Fibroblast of skin of scalp (primary cell): ENCODE data around the gene PDE11A. TPM values are rescaled to one million over a fixed set of nuclear protein-coding genes. Genes with fewer than 3 reads are reported as not detected.
"Not testable (repeated sequence)": the region's sequence is repeated elsewhere in the genome, so short reads cannot be mapped to it uniquely, and the experiment has no call there.

Experiments
- DNase-seq: peaks from one replicate; pipeline ENCODE4 v3.0.0-alpha.2; 2013
- polyA plus RNA-seq, 2 experiments: library from polyadenylated mRNA; unstranded; fragments of 120-200 nt; gene quantifications; one replicate each; pipeline ENCODE4 v1.2.1, GENCODE V29; 2013; ENCODE audit not compliant: insufficient read length in 2 of 2

Gene PDE11A
- 0.07 TPM for polyA plus RNA-seq (2013, experiment 1 of 2; ENCODE audit: insufficient read length)
- polyA plus RNA-seq (2013, experiment 2 of 2; ENCODE audit: insufficient read length), result 0.17 TPM

DNA sequence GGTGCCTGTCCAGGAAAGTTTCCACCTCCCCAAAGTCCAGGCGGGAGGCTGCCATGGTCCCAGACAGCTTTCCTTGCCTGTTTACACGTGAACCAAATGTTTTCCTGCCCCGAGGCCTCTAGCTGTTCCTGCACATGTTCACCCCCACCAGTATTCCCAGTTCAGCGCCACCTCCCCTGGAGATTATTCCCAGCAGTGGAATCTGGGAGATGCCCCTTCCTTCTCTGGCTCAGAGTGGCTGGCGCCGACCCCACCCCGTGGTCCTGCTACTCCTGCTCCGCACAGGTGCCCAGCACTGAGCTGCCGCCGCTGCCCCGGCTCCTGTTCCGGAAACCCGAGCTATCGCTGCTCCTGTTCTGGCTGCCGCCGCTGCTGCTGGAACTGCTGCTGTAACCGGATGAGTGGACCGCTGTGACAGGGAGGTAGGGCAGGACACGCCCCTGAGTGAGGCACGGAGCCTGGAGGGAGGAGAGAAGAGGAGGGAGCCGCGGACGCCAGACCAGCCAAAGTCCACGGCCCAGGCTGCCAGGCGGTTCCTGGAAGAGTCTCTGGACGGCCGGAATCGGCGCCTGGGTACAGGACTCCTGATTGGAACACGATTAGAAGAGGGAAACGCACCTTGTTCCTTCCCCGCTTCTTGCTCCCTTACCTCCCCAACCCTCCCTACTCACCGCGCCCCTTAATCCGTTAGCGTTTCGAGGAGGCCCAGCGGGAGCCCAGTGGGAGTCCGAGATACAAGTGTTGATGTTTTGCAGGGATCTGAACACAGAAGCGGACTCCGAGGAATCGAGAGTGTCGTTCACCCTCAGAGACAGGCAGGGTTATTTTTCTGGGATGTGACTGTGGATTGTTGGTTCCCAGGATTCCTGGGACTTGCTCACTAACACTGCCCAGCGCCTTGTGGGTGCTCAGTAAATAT lies at the start of gene PDE11A:
TSS of gene PDE11A (minus strand) at position 395 of the 919 bp plus-strand sequence. CDS start at position 55, 340 bp downstream.
- peak; percentile 75 for DNase-seq

DNA sequence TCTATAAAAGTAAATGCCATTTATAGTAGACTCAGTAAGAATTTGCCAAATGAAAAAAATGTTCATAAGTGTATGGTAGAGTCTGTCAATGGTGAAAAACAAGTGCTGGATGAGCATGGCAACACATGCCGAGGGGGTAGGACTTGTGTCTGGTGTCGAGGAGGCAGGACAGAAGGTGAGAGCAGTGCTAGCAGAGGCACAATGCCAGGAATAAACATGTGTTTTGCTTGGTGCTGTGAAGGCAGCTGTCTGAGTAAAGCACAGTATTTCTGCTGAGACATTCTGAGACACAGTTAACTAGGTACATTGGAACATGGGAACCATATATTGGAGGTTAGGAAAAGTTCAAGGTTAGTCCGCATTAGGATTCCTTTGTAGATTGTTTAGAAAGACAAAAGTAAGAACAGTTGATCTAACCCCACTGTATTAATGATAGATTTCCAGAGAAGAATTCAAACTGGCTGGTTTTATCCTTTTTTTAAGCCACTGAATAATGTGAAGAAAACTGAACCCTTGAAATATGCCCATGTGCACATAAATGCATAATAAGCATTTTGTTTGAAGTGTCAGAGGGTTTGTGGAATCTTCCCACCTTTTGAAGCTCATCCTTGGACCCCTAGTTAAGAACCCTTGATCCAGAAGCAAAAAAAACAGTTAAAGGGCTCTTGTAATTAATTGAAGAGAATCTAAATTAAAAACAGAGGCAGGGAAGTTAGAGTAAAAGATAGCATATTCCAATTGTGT lies 46.8 kb upstream of the PDE11A start:
- no peak for DNase-seq

DNA sequence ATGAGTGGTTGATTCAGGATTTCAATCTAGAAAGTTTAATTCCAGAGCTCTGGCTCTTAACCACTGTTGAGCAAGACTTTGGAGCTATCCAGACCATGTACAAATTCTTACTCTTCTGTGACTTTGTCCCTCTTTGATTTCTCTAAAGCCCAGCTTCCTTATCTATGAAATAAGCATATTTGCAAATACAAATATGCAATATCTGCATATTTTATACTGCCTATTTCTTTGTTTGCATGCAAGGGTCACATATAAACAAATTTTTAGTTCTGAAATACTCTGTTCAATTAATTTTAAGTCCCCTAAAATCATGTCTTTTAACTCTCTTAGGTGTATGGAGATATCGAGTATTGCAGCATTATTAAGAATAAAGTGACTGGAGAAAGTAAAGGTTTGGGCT lies 45.1 kb upstream of the PDE11A start:
- no peak for DNase-seq

DNA sequence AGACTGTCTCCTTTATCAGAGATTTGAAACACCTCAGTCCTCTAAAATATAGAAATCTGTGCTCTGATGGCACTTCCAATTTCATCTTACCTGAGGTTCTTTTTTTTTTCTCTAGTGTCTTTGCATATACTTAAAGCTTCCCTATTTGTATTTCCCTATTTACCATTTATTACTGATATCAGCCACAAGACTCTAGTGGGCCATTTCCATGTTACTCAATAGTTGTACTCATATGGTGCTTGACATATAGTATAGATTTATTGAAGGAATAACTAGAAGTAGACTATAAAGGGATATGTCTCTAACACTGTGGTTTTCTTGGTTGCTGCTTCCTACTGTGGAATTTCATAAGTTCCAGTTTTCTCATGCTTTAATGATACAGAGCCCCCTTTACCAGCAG lies 42.7 kb upstream of the PDE11A start:
- DNase-seq, result no peak

DNA sequence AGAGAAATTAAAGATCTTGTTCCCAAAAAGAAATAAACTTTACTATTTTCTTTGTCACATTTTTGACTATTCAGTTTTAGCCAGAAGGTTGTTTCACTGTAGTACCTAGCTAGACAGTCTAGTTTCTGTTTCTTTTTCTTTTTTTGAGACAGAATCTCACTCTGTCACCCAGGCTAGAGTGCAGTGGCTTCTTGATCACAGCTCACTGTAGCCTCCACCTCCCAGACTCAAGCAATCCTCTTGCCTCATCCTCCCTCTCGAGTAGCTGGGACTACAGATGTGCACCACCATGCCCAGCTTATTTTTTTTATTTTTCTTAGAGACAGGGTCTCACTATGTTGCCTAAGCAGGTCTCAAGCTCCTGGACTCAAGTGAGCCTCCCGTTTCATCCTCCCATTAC lies 41.9 kb upstream of the PDE11A start:
- no peak for DNase-seq

DNA sequence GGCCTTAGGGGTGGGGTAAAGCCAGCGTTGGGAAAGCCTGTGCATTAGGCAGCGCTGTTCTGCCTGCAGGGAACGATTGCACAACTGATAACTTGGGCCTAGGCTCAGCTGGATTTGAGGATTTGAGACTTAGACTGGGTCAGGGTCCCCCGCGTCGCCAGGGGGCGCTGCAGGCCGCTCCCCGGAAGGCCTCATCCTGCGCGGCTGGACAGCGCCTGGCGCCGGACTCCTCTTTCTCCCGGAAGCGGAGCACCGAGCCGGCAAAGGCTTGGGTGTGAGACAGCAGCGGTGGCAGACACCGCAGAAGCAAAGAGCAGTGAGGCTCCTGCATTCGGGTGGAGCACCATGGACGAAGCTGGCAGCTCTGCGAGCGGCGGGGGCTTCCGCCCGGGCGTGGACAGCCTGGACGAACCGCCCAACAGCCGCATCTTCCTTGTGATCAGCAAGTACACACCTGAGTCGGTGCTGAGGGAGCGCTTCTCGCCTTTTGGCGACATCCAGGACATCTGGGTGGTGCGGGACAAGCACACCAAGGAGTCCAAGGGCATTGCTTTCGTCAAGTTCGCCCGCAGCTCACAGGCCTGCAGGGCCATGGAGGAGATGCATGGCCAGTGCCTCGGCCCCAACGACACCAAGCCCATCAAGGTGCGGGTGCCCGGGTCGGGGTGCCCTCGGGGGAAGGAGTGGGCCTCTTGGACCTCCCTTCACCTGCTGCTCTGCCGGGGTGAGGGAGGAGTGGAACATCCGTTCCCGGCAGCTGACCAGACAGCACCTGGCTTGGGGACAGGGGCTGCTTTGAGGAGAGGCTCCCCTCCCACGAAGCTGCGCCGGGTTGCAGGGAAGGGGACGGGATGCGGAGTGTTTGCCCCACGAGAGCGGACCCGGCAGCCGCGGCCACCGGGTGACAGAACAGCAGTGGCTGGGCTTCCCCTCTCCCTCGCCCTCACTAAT lies 39.9 kb upstream of the PDE11A start, which contains the start of gene RBM45:
TSS of gene RBM45 (plus strand) at position 236 of the 951 bp plus-strand sequence. CDS start at position 346, 110 bp downstream.
- DNase-seq, result peak; percentile 92

DNA sequence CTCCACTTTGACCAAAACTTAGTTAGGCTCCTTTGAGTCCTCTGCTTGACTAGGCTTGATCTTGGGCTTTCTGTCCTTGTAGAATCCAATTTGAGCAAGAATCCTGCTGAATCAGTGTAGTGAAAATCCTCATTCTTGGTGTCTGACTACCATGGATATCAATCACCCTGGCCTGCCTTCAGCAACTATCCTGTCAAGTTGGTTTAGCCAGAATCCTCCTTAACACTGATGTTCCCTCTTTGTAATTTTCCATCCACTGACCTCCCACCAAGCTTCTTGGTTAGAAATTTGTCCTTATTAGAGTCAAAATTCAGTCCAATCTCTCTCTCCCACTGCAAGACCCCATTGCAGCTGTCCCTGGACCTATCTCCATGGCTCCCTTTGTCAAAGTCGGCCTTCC lies 39.2 kb upstream of the PDE11A start:
- DNase-seq, result no peak

DNA sequence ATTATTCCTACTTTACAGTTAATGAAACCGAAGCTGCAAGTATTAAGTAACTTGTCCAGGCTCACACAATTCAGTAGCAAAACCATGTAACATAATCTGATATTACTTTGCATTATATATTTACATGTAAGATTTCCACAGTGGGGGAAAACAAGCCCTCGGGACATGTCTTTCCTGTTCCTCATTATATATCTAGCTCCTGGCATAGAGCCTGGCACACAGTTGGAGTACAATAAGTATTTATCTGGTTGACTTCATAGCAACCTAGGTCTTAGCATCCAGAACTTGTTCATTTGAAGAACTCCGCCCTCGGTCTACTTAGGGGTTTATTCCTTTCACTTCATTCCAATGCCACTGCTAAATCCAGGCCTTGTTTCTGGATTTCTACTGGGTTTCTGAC lies 38.1 kb upstream of the PDE11A start:
- no peak for DNase-seq

DNA sequence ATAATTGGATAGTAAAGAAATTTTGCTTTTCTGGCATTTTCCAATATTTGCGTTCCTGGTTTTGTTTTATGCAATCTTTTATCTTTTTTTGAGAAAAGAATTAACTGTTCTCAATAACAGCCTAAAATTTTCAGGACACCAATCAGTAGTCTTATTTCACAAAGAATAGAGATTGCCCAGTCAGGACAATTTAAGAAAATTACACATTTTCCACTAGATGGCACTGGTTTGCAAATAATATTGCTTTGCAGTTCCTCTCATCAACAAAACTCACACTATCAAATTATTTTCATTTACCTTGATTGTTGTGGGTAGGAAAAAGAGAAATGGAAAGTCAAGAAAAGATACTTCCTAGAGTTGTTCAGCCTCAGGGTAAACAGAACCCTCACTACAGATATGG lies 37.2 kb upstream of the PDE11A start:
- DNase-seq, result peak; percentile 40

DNA sequence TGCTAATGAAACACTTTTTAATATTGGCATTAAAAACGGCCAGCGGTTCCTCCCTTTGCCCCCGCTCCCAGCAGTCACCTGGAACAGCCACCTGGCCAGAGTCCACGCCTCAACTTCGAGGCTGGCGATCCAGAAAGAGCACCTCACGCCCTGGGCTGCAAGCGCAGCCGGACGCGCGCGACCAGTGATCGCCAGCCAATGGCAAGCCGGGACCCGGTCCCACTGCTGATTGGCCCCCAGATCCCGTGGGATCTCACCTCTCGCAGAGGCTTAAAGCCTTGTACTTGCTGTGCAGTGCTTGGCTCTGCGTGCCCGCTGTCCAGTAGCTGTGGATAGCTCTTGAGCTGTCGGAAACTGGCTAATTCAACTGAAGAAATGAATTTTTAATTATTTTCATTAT lies 35.6 kb upstream of the PDE11A start:
- no peak for DNase-seq

DNA sequence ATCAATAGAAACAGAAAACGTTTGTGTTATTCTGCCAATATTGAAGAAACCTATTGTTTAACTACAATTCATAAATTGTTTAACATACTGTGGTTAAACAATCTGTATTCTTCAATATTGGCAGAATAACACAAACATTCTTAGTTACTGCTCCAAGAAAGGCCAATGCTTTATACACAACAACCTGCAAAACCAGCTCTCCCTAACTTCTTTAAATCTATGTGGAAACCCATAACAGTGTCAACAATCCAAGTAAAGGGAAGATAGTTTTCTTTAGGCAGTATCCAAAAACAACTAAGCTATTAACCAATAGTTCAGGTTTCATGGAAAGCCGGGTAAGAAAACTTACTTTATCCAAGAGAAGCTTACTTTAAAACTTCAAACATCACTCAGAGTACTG lies 33.5 kb upstream of the PDE11A start:
- DNase-seq, result no peak

DNA sequence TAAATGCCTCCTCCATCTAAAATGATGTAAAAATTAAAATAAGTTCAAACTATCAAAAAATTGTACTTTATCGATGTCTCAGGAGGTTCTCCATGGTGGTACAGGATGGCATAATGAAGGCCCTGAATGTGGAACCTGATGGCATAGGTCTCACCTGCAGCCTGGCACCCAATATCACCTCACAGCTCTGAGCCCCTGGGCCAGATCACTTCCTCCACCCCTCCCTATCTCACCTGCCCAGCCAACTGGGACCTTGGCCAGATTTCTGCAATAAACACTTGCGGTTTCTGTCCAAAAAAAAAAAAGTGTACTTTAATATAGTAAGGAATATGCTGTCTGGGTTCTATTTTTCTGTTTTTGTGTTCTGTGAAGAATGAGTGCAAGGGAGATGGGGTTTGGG lies 33.0 kb upstream of the PDE11A start:
- no peak for DNase-seq

DNA sequence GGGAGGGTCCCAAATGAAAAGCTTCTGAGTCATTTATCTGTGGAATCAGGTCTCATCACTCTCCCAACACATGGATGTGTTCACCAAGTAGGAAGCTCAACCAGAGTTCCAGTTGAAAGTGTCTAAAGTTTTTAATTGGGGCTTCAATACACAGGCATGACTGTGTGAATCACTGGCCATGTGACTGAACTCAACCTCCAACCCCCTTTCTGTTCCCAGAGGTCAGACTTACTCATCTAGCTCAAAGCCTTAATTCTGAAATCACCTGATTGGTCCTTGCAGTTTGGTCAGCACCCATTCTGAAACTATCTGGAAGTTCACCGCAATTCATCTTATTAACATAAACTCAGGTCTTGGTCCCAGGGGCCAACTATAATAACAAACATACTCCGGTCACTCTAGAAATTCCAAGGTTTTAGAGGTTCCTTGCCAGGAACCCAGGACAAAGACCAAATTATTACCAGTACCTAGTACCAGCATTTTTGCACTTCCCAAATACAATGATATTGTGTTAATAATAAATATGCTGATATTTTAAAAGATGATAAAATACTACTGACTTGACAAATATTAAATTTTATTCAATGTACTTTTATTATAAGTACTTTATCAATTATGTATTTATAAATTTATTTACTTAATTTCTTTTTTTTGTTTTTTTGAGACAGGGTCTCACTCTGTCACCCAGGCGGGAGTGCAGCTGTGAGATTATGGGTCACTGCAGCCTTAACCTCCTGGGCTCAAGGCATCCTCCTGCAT lies 28.9 kb upstream of the PDE11A start:
- DNase-seq, result peak; percentile 1

DNA sequence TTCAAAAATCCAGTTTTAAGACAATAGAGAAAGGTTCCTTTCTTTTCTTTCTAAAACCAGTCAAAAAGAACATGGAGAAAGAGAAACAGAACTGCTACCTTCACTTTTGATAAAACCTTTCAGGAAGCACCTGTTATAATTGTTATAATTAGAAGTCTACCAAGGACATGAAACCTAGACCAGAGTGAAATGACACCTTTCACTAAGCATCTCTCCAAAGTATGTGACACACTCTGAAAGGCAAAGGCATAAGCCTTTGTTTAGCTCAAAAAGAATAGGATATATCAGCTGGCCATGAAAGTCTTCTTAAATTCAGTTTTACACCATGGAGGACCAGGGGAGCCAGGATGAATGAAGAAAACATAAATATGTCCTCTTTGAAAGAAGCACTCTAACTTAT lies 20.9 kb upstream of the PDE11A start:
- no peak for DNase-seq

DNA sequence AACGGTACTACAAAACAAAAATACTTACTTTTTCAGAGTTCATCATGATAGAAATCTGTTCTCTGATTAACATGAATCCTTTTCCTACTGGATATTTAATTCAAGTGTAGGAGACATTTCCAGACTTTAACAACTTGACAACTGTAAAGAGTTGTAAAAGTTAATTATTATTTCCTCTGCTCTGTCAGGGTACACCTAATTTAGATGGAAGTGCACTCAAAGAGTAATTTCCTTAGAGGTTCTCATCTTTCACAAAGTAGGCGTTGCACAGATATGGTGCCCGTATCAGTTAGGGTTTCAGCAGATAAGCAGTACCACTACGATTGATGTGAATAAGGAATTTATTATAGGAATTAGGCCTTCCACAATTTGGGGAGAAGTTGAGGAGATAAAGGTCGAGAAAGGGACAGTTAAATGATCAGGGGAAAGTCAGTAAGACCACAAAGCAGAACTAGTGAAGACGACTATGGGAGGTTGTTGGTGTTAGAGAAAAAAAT lies 16.2 kb upstream of the PDE11A start:
- DNase-seq, result no peak

DNA sequence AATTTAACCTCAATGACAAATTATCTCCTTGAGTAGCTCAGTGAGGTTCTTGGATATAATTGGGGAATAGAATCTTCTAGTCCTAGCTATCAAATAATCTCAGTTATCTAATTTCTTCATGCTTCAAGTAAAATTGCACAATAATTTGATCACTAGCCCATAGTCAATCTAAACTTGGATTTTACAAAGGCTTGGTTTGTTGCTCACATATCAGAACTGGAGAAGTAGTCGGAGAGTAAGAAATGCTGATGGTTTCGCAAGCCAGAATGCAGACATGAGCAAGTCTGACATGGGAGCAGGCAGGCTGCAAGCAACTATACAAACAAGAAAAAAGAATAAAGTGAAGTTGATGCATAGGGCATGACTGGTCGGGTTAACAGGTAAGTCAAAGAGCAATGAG lies 11.7 kb upstream of the PDE11A start:
- no peak for DNase-seq

DNA sequence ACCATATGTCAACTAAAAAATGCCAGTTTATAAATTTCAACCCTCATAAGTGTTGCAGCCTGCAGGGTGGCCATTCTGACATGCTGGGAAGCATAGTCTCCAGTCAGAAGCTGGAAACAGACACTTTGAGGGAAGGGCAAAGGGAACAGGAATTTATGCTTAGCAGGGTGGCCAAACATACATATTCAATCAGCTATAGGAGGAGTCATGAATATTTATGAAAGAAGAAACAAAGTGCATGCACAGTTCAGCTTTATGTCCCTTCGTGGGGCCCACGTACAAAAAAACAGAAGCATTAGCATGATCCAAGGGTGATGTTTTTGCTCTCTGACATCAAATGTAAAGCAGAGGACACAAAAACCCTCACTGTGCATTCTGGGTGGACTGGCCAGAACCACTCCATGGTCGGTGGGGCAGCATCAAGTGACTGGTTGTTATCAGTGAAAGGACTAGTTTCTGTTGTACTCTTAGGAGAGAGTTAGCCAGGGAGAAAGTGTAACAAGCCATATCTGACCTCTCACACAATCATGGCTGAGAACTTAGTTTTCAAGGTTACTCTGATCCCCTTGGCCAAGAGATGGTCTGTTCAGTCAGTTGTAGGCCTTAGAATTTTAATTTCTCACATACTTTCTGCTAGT lies 9.9 kb upstream of the PDE11A start:
- no peak for DNase-seq

DNA sequence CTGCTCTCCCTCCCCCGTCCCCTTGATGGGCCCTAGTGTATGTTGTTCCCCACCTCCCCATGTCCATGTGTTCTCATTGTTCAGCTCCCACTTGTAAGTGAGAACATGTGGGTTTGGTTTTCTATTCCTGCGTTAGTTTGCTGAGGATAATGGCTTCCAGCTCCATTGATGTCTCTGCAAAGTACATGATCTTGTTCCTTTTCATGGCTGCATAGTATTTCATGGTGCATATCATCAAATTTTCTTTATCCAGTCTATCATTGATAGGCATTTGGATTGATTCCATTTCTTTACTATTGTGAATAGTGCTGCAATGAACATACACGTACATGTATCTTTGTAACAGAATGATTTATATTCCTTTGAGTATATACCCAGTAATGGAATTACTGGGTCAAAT lies 6.7 kb upstream of the PDE11A start:
- DNase-seq, result not testable (repeated sequence)

DNA sequence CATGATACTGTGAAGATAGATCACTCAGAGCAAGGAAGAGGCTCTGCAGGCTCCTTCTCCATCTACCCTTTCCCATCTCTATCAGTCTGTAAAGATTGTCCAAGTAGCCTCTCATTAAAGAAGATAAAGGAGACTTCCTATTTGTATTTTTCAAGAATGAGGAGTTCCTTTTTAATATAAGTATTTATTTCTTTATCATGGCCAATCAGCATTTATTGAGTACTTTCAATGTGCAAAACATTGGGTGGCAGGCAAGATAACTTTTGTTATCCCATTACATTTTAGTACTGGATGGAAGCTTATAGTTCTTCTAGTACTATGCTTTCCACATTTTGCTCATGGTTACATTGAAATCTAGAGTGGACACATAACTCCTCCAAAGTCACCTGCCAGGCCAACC lies 3.6 kb upstream of the PDE11A start:
- DNase-seq, result no peak

DNA sequence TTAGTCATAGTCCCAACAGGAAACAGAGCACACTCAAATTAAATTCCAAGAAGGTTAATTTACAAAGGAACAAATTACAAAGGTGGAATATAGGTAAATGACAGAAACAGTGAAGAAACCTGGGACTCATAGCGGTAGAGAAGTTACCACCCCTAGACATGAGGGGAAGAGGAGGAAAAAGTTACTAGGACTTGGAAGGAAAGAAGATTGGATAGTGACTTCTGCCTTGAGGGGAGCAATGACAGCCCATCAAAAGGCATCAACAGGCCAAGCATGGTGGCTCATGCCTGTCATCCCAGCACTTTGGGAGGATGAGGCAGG lies 2.4 kb upstream of the PDE11A start:
- DNase-seq, result no peak
